NCI-H2171 (cell line): ENCODE results near the gene AMN.

ENCODE experiments used
- DNase-seq: peaks from one replicate; lab custom pipeline; 2025; lab: John Stamatoyannopoulos, UW

The AMN gene

DNA sequence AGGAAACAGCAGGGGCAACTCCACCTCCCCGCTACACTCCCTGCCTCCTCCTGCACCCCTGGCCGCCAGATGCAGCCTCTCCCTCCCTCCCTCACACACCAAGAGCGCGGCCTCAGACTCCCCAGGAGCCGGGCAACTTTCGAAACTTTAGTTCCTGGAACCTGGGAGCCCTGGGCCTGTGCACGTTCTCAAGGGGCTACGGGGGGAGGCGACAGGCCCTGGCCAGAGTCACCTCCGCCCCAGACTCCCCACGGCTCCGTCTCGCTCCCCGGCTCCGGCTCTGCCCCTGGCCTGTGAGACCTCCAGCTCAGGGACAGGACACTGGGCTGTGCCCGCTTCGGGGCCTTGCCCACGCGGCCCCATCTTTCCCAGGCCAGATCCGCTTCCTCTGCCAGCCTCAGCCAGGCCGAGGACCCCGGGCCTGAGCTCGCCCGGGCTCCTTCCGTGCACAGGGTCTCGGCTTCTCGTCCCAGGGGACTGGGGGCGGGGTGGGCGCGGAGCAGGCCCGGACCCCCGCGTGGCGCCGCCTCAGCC is 5.5 kb downstream of the AMN start:
- peak; percentile 25 for DNase-seq

GRCh38 chr14:102928412-102929240 is 6.2 kb downstream of the AMN start:
- DNase-seq = peak; percentile 96

GRCh38 chr14:102929241-102930137 is 7.0 kb downstream of the AMN start:
- no peak for DNase-seq

GRCh38 chr14:102930138-102930752 is 7.8 kb downstream of the AMN start:
- DNase-seq = peak; percentile 58

GRCh38 chr14:102930753-102931579 is 8.5 kb downstream of the AMN start:
- no peak for DNase-seq

DNA sequence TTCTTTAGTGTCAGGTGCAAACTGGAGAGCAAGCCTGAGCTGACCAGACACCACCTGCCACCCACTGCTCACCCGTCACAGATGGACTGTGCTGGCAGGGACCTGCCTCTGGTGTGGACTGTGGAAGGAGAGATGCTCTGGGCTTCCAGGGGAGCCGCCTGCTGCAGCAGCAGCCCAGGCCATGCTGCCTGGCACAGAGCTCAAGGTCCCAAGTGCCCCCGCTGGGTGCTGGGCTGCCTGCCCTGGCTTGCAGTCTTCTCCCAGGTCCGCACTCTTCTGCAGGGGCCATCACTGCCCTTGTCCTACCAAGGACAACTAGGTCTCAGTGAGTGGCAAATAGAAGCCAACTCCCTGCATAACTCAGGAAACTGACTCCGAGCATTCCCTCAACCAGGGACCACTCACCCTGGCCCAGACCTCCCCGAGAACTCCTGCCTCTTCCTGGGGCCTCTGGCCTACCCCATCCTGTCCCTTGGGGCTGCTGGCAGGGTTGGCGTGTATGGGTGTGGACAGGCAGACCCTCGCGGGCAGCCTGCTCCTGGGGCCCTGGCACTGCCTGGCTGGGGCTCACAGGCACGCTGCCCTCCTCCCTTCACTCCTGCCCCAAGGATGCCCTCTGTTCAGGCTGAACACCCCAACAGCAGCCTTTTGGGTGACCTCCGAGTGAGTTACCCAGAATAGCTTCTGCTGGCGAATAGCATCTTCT is 9.3 kb downstream of the AMN start:
- no peak for DNase-seq

GRCh38 chr14:102932484-102933248 is 10.2 kb downstream of the AMN start:
- DNase-seq = no peak

DNA sequence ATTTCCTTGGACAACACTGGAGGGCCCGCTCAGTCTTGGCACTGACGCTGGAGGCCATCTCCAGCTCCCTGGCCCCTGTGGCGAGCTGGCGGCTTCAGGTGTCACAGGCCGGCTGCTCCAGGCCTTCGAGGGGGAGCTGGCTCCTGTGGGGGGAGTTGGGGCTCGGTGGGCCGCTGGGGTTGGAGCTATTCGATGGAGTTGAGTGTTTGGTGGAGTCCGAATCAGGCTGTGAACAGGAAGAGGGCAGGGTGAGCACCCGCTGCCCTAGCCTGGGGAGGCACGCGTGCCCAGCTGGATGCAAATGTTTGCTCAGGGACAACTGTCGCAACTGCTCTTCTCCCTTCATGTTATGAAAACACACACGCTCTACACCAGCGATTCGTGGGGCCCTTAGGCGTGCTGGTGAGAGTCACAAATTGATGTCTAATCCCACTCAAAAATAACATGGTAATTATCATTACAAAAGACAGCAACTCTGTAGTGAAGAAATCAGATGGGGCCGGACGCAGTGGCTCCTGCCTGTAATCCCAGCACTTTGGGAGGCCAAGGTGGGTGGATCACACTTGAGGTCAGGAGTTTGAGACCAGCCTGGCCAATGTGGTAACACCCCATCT is 11.3 kb downstream of the AMN start:
- no peak for DNase-seq

- DNase-seq = no peak
These were observed 13.3 kb downstream of the AMN start for GRCh38 chr14:102935756-102936155.

DNA sequence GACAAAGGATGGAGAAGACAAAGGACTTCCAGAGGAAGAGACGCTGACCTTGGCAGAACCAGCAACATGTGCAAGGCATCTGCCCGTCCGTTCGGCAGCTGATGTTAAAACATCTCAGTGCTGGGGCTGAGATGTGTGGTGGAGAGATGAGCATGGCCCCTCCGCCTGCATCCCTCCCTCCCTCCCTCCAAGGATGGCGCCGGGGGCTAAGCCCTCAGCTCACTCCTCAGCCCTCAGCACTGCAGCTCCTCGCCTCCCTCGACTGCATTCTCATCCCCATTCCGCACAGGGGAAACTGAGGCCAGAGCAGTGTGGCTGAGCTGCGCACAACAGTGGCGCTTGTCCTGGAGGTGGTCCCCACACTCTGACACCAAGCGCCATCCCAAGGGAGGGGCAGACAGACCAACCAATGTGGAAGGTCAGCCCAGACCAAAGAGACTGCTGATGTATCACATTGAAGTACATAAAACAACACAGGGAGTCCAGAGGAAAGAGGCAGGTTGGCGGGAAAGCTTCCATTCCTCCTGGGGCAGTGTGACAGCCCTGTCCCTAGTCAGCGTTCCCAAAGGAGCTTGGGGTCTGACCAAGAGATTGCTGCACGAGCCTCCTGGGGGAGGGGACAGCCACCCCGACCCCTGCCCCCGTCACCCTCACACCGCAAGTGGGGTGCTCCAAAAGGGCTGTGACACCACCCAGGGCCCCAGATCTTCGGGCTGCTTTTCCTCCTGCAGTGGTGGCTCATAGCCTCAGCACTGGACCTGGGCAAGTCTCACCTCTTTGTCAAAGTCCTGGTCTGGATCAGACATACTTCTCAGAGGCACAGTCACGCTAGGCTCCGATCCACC is 15.1 kb downstream of the AMN start:
- no peak for DNase-seq

- DNase-seq = no peak
These were observed 15.7 kb downstream of the AMN start for GRCh38 chr14:102938191-102938590.

DNA sequence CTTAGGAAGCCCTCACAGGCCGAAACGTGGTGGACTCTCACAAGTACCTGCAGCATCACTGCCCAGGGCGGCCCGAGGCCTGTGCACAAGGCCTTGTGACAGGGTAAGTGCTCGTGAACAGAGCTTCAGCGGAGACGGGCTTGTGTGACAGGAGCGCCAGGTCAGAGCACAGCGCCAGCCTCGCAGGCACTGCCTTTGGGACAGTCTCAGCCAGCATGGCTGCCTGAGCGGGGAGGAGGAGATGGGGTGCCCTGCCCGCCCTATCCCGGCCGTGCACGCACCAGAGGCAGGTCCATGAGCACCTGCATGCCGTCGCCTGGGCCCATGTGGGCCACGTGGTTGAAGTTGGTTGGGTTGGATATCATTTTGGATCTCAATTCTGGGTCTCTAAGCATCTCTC is 16.9 kb downstream of the AMN start:
- DNase-seq = no peak

DNA sequence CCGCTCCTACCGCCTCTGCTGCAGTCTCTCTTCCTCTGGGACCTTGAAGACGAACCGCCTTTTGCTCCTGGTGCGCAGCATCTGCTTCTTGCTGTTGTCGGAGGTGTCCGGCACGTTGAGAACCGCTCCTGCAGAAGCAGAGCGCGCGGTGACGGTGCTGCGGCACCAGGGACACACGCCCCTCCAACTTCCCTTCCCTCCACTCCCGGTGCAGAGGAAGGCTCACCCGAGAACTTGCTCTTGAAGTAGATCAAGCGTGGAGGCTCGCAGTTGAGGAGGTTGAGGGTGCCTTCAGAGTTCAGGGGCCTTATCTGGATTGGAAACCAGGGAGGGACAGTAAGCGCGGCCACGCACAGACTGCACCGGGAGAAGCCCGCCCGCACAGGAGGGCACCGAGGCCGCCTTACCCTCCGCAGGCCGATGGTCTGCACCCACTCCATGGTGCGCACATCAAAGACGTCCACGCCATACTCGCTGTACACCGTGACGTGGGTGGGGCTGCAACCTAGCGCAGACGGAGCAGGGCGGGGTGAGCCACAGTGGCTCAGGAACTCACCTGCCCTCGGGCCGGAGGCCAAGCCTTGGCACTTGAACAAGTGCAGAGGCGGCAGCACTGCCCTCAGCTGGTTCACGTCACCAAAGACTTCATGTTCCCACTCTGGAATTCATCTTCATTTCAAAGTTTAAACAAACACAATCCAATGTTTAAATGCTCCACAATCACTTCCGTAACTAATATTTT is 17.5 kb downstream of the AMN start:
- no peak for DNase-seq

- no peak for DNase-seq
These were observed 18.4 kb downstream of the AMN start for GRCh38 chr14:102940729-102941362.

GRCh38 chr14:102941419-102942011 is 19.1 kb downstream of the AMN start:
- no peak for DNase-seq

DNA sequence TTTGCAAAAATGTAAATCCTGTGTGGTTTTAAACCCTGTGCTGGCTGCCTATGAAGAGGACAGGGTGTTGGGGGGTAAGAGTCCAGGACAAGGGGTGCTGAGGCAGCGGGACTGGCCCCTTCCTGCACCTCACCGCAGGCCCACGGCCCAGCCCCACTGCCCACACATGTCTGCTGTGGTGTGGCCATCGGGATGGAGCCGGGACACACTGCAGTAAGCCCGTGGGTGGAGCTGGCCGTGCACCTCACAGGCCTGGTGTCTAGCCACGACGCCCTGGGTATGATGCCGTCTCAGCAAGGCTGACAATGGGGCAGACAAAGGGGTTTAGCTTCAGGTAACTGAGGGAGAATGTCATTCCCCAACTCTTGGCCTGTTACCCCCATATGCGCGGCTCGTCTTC is 19.6 kb downstream of the AMN start:
- DNase-seq = no peak

GRCh38 chr14:102943454-102943853 is 21.0 kb downstream of the AMN start:
- DNase-seq = no peak
